MM.1S (cell line): ENCODE measurements around the gene SYNE2.

ENCODE experiments used
- DNase-seq: peaks from one replicate; pipeline ENCODE4 v3.0.0-alpha.2; 2015
- H2AFZ ChIP-seq: fragments of 300-600 bp; sonication (generic); 2 replicates; pipeline ENCODE4 v1.6.0; 2016; ENCODE audit warnings: antibody characterized with exemption, low read length
- H3F3A ChIP-seq: fragments of 300-600 bp; sonication (generic); 2 replicates; pipeline ENCODE4 v1.6.1; 2016; ENCODE audit warnings: mild to moderate bottlenecking, antibody characterized with exemption, low read length, moderate library complexity, mixed read lengths; ENCODE audit not compliant: insufficient read depth
- H3K27ac ChIP-seq: fragments of 300-600 bp; sonication (generic); 2 replicates; pipeline ENCODE4 v1.5.1; 2016; ENCODE audit warnings: mild to moderate bottlenecking, low read length
- H3K27me3 ChIP-seq: fragments of 300-600 bp; sonication (generic); replicated peaks from 2 replicates; pipeline ENCODE4 v1.6.0; 2016; ENCODE audit warnings: low read length; ENCODE audit not compliant: insufficient read depth
- H3K36me3 ChIP-seq: fragments of 300-600 bp; sonication (generic); replicated peaks from 2 replicates; pipeline ENCODE4 v1.6.1; 2016; ENCODE audit warnings: mild to moderate bottlenecking, low read length, mixed read lengths; ENCODE audit not compliant: insufficient read depth
- H3K4me1 ChIP-seq: fragments of 300-600 bp; sonication (generic); 2 replicates; pipeline ENCODE4 v1.6.1; 2016; ENCODE audit warnings: low read length, mixed read lengths
- H3K4me2 ChIP-seq: fragments of 300-600 bp; sonication (generic); 2 replicates; pipeline ENCODE4 v1.6.0; 2016; ENCODE audit warnings: low read depth, low read length
- H3K4me3 ChIP-seq: fragments of 300-600 bp; sonication (generic); 2 replicates; pipeline ENCODE4 v1.5.1; 2016; ENCODE audit warnings: low read length, mixed read lengths
- H3K79me2 ChIP-seq: fragments of 300-600 bp; sonication (generic); 2 replicates; pipeline ENCODE4 v1.6.1; 2016; ENCODE audit warnings: mixed run types, low read length, mixed read lengths
- H3K9ac ChIP-seq: fragments of 300-600 bp; sonication (generic); 2 replicates; pipeline ENCODE4 v1.6.1; 2016; ENCODE audit warnings: low read length, mixed read lengths
- H3K9me2 ChIP-seq: fragments of 300-600 bp; sonication (generic); replicated peaks from 2 replicates; pipeline ENCODE4 v1.6.1; 2016; ENCODE audit warnings: mild to moderate bottlenecking, low read length, mixed read lengths; ENCODE audit not compliant: insufficient read depth
- H3K9me3 ChIP-seq: fragments of 300-600 bp; sonication (generic); replicated peaks from 2 replicates; pipeline ENCODE4 v1.6.1; 2016; ENCODE audit warnings: mild to moderate bottlenecking, low read length, mixed read lengths; ENCODE audit not compliant: insufficient read depth
- H4K20me1 ChIP-seq: fragments of 300-600 bp; sonication (generic); 2 replicates; pipeline ENCODE4 v1.6.1; 2016; ENCODE audit warnings: mild to moderate bottlenecking, low read length, moderate library complexity, mixed read lengths; ENCODE audit not compliant: insufficient read depth
- CTCF ChIP-seq: fragments of 300-600 bp; sonication (generic); IDR thresholded peaks from 2 replicates; pipeline ENCODE4 v1.5.1; 2016; ENCODE audit warnings: antibody characterized with exemption, low read length, mixed read lengths
- EZH2 ChIP-seq: fragments of 300-600 bp; sonication (generic); optimal IDR thresholded peaks from 2 replicates; pipeline ENCODE3; 2017; ENCODE audit warnings: low read depth, mild to moderate bottlenecking, antibody characterized with exemption, low read length, mixed read lengths
- EZH2phosphoT487 ChIP-seq: fragments of 300-600 bp; sonication (generic); IDR thresholded peaks from 2 replicates; pipeline ENCODE4 v1.6.1; 2018; ENCODE audit warnings: antibody characterized with exemption, low read length

SYNE2 gene

GRCh38 chr14:63952053-63952932, 99.5 kb downstream of the SYNE2 start:
- no peak overlapping the region for H2AFZ ChIP-seq
- no peak overlapping the region for H3K4me2 ChIP-seq
- no peaks in the 10 kb centered on the region for H4K20me1 ChIP-seq
- H3K4me1 ChIP-seq = no peaks in the 10 kb centered on the region
- no peaks in the 10 kb centered on the region for H3F3A ChIP-seq
- H3K27ac ChIP-seq = no peak overlapping the region
- no peaks in the 10 kb centered on the region for H3K9me2 ChIP-seq
- no peaks in the 10 kb centered on the region for H3K9me3 ChIP-seq
- TF ChIP-seq EZH2 (no peak), EZH2phosphoT487 (no peak), CTCF (no peak)
- no peak overlapping the region for H3K4me3 ChIP-seq
- H3K27me3 ChIP-seq = no peaks in the 10 kb centered on the region
- no peaks in the 10 kb centered on the region for H3K79me2 ChIP-seq
- no peak overlapping the region for H3K9ac ChIP-seq
- no peaks in the 10 kb centered on the region for H3K36me3 ChIP-seq
- no peak for DNase-seq

GRCh38 chr14:63952933-63953437, 100.2 kb downstream of the SYNE2 start:
- Histone ChIP-seq H3K36me3 (no peaks in the 10 kb centered on the region), H3F3A (no peaks in the 10 kb centered on the region), H3K4me2 (no peak overlapping the region), H3K4me3 (no peak overlapping the region), H4K20me1 (no peaks in the 10 kb centered on the region), H3K9ac (no peak overlapping the region), H3K27me3 (no peaks in the 10 kb centered on the region), H3K9me3 (no peaks in the 10 kb centered on the region), H3K79me2 (no peaks in the 10 kb centered on the region), H3K4me1 (no peaks in the 10 kb centered on the region), H2AFZ (no peak overlapping the region), H3K9me2 (no peaks in the 10 kb centered on the region), H3K27ac (no peak overlapping the region)
- no peak for DNase-seq
- TF ChIP-seq CTCF (no peak), EZH2 (no peak), EZH2phosphoT487 (no peak)

GRCh38 chr14:63956326-63956725, 103.5 kb downstream of the SYNE2 start:
- Histone ChIP-seq H3K9ac (no peak overlapping the region), H3K79me2 (no peaks in the 10 kb centered on the region), H3K9me3 (no peaks in the 10 kb centered on the region), H2AFZ (no peak overlapping the region), H3K27ac (no peak overlapping the region), H3K4me1 (no peaks in the 10 kb centered on the region), H3K36me3 (no peaks in the 10 kb centered on the region), H3K27me3 (no peaks in the 10 kb centered on the region), H3K4me3 (no peak overlapping the region), H3K4me2 (no peak overlapping the region), H4K20me1 (no peaks in the 10 kb centered on the region), H3F3A (no peaks in the 10 kb centered on the region), H3K9me2 (no peaks in the 10 kb centered on the region)
- DNase-seq = no peak
- TF ChIP-seq EZH2 (no peak), CTCF (no peak), EZH2phosphoT487 (no peak)
